Endometrial microvascular endothelial cells (primary cell): ENCODE measurements around the gene LCE2B. TPM values are rescaled to one million over a fixed set of nuclear protein-coding genes. Genes with fewer than 3 reads are reported as not detected.
"Not testable (repeated sequence)": the region's sequence is repeated elsewhere in the genome, so short reads cannot be mapped to it uniquely, and the experiment has no call there.

Experiments
- in situ Hi-C: cut with HindIII; loops from 2 replicates; pipeline ENCODE4 v1.10.0; 2017; ENCODE audit warnings: low sequenced_read_pairs, low pct_unique_long_range_greater_than_20kb; ENCODE audit errors: inconsistent ontology term
- total RNA-seq: library from RNA; depleted of rRNA; stranded (reverse); fragments of >200 nt; gene quantifications from one replicate; pipeline ENCODE4 v1.2.3, GENCODE V29; 2015; ENCODE audit errors: inconsistent ontology term

Gene LCE2B
- total RNA-seq: not detected

GRCh38 chr1:152685823-152686222, at the start of gene LCE2B:
Gene LCE2B (plus strand): TSS chr1:152686123. CDS start chr1:152686844, 721 bp downstream.
- in situ Hi-C loops: not testable (repeated sequence)

- in situ Hi-C loops: no loop called here
These were observed 45.6 kb upstream of the LCE2B start for GRCh38 chr1:152640351-152640750.

GRCh38 chr1:152643945-152644344, 42.0 kb upstream of the LCE2B start:
- in situ Hi-C loops: no loop called here

- in situ Hi-C loops: no loop called here
These were observed 40.8 kb upstream of the LCE2B start for GRCh38 chr1:152645146-152645545.

- in situ Hi-C loops: no loop called here
These were observed 39.3 kb upstream of the LCE2B start for GRCh38 chr1:152646656-152647055.

GRCh38 chr1:152654110-152654509, 31.8 kb upstream of the LCE2B start:
- in situ Hi-C loops: no loop called here

GRCh38 chr1:152656459-152656858, 29.5 kb upstream of the LCE2B start:
- in situ Hi-C loops: no loop called here

- in situ Hi-C loops: no loop called here
These were observed 28.2 kb upstream of the LCE2B start for GRCh38 chr1:152657677-152658076.

- in situ Hi-C loops: no loop called here
These were observed 27.3 kb upstream of the LCE2B start for GRCh38 chr1:152658649-152659048.

- in situ Hi-C loops: no loop called here
These were observed 22.8 kb upstream of the LCE2B start, which contains the start of gene LCE2D for GRCh38 chr1:152663098-152663497. Gene LCE2D (plus strand): TSS chr1:152663380. CDS start chr1:152664106, 726 bp downstream.

GRCh38 chr1:152666171-152666570, 19.8 kb upstream of the LCE2B start:
- in situ Hi-C loops: not testable (repeated sequence)

GRCh38 chr1:152667648-152668047, 18.3 kb upstream of the LCE2B start:
- in situ Hi-C loops: no loop called here

GRCh38 chr1:152673016-152673415, 12.9 kb upstream of the LCE2B start:
- in situ Hi-C loops: no loop called here

- in situ Hi-C loops: not testable (repeated sequence)
These were observed 10.9 kb upstream of the LCE2B start, which contains the start of gene LCE2C for GRCh38 chr1:152674983-152675382. Gene LCE2C (plus strand): TSS chr1:152675279. CDS start chr1:152676016, 737 bp downstream.

- in situ Hi-C loops: no loop called here
These were observed 6.5 kb upstream of the LCE2B start for GRCh38 chr1:152679459-152679858.

GRCh38 chr1:152681616-152682015, 4.3 kb upstream of the LCE2B start:
- in situ Hi-C loops: no loop called here

GRCh38 chr1:152683846-152684245, 2.1 kb upstream of the LCE2B start:
- in situ Hi-C loops: no loop called here

- in situ Hi-C loops: no loop called here
These were observed 12.0 kb downstream of the LCE2B start, which contains the start of gene LCE2A for GRCh38 chr1:152697701-152698600. Gene LCE2A (plus strand): TSS chr1:152698345. CDS start chr1:152698902, 557 bp downstream.

GRCh38 chr1:152699746-152700145, 13.8 kb downstream of the LCE2B start:
- in situ Hi-C loops: no loop called here

GRCh38 chr1:152707860-152708259, 21.9 kb downstream of the LCE2B start, which contains the start of gene LCE4A:
Gene LCE4A (plus strand): TSS chr1:152708160. CDS start chr1:152709076, 916 bp downstream.
- in situ Hi-C loops: no loop called here
